Measurements from ENCODE around the gene EID3.
"Not testable (repeated sequence)": the region's sequence is repeated elsewhere in the genome, so short reads cannot be mapped to it uniquely, and the experiment has no call there.

The EID3 gene

DNA sequence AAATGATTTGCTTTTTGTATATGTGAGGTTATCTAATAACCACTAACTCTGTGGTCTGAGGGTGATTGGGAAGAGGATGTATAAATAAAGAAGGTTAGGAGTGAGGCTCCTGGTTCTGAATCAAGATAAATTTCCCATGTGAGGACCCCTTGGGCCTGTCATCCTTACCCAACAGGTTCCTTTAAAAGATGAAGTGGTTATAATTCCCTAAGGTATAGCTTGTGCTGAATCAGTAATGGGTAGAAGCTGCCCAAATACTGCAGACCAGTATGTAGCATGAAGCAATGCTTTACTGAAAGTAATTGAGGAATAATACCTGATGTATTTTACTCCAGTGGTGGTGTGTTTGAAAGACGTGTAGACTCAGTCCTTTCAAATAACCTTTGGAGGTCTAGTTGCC is 8.7 kb downstream of the EID3 start:
- DNase-seq (ENCODE audit: low read depth, low spot score), result no peak

DNA sequence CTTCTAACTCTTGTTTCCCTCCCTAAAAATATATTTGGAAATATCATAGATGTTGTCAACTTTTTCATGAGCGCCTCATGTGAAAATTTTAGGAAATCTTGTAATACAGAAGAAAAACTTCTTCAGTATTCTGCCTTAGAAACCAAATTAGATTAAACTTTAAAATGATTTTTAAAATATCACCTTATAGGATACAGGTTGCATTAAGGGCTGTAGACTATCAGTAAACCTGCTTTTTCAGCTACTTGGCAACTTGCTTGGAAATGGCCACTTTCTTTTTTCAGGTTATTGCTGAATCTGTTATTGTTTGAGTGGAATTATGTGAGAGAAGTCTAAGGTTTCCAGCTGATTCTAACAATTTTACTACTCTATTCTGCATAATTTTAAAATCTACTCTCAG is 9.1 kb downstream of the EID3 start:
- no peak for DNase-seq (ENCODE audit: low read depth, low spot score)

DNA sequence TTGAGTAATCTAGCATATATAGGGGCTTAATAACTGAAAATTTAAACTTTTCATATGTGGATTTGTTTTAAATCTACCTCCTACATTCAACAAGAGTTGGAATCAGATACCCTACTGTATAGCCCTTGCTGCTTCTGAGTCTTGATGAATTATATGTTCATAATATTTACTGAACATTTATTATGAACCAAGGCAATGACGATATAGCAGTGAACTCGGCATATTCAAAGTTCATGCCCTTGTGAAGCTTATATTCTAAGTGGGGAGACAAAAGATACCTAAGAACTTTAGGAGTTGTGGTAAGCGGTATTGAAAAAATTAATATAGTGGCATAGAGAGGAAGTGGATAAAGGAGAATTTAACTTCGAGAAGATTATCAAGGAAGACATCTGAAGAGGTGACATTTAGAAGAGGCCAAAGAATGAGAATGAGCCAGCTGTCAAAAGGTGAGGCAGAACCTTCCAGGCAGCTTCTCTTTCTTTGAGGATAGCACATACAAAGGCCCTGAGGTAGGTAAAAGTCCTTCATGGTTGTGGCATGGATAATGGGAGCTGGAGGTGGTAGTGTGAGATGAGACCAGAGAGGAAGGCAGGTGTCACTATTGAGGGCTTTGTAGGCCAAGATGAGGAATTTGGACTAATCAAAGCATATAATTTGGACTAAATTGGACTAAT is 10.2 kb downstream of the EID3 start:
- no peak for DNase-seq (ENCODE audit: low read depth, low spot score)

DNA sequence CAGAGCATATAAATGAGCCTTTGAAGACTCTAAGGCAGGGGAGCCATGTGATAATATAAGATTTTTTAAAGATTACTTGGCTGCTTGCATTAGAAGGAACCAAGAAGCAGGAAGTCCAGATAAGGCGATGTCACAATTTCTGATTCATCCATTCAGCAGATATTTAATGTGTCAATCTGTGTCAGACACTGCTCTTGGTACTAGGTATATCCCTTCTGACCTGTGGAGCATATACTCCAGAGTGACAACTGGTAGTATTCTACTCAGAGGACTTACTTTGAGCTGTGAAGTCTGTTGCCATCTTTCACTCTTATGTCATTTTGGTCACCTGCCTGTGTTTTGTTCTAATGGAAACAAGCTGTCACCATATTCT is 10.7 kb downstream of the EID3 start:
- DNase-seq (ENCODE audit: low read depth, low spot score), result no peak

DNA sequence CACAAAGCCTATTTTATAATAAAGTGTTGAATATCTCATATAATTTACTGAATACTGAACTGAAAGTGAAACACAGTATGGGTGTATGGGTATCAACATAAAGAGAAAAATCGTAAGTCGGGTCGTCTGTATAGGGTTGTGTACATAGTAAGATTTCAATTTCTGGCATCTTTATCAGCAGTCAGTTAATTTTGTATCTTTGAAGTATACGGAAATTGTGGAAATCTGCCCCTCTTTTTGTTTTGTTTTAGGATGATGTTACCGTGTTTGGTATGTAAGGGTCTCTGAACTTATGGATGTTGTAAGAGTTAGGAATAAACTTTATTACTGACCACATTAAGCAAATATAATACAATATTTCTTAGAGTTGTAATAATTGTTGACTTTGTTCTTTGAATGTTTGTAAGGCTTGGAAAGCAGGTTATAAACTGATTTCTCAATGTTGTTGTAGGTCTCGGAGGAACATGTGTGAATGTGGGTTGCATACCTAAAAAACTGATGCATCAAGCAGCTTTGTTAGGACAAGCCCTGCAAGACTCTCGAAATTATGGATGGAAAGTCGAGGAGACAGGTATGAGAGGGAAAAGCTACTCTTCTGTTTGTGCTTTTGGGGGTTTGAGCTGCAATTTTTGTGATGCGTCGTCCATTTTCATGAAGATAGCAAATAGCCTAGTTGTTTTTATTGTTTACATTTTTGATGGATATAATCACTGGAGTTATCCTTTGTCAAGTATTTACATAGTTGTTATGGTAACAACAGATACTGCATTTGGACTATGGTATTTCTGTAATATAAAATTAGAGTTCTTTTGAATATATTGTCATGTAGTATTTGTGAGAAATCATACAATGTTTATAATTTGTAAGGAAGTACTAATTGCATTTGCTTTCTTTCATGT is 12.0 kb downstream of the EID3 start:
- no peak for DNase-seq (ENCODE audit: low read depth, low spot score)

DNA sequence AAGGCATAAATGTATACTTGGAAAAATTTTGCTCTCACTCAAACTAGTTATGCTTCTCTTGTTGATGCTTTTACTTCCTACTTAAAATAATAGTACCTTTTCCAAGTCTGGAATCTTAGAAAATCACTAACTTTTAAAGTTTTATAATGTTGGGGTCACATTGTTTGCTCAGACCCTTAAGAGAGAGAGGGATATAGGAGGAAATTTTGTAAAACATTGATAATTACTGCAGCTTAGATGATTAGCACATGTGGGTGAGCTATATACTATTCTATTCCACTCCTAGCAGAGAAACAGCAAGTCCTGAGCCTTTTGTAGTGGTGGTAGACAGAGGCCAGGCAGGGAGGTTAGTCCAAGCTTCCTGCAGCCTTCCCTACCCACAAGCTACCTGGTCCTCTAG is 13.4 kb downstream of the EID3 start:
- no peak for DNase-seq (ENCODE audit: low read depth, low spot score)

DNA sequence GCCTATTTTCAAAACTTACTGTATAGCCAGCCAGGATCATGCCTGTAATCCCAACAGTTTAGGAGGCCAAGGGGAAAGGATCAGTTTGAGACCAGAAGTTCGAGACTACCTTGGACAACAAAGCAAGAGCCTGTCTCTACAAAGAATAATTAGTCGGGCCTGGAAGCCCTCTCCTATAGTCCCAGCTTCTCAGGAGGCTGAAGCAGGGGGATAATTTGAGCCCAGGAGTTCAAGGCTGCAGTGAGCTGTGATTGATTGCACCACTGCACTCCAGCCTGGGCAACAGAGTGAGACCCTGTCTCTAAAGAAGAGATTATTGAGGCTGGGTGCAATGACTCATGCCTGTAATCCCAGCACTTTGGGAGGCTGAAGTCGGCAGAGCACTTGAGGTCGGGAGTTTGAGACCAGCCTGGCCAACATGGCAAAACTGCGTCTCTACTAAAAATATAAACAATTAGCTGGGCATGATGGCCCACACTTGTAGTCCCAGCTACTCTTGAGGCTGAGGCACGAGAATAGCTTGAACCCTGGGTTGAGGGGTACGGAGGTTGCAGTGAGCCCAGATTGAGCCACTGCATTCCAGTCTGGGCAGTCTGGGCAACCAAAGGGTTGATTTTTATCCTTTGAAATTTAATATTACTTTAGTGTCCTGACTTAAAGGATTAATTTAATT is 14.1 kb downstream of the EID3 start:
- no peak for DNase-seq (ENCODE audit: low read depth, low spot score)

DNA sequence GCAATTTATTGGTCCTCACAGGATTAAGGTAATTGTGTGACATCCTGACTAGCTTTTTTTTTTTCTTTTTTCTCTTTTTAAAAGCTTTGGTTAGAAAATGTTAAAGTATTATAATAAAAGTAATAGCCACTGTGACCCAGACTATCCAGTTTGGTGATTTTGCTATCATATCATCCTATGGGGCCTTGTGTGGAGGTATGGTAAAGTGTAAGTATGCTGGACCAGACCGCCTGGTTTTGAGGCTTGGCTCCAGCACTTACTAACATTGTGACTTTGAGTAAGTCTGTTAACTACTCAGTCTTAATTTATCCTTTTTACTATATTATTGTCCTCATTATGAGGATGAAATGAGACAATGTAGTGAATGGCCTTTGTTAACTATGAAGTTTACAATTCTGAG is 15.5 kb downstream of the EID3 start:
- no peak for DNase-seq (ENCODE audit: low read depth, low spot score)

DNA sequence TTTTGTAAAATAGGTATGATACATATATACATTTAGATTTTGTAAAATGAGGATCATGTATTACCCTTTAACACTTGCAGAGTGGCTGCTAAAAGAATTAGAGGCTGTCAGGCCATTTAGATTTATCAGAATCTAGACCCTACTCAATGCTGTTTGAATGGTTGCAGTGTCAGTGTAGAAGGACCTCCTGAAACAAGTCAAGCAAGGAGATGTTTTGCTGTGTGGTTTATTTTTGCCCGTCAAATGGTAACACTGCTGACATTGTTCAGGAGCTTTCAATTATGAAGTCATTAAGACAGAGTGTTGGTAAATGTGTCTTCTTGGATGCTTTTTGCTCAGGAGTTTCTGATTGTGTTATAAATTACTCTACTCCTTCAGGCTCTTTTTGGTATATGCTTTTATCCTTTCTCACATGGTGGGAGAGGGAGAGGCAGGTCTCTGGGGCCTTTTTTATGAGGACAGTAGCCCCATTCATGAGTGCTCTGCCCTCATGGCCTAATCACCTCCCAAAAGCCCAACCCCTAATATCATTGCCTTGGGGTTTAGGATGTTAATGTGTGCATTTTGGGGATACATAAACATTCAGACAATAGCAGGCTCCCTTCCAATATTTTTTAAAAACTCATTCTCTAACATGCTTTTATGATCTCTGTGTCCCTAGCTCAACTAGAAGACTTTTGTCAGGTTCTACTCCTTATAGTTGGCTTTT is 16.5 kb downstream of the EID3 start:
- DNase-seq (ENCODE audit: low read depth, low spot score), result no peak

DNA sequence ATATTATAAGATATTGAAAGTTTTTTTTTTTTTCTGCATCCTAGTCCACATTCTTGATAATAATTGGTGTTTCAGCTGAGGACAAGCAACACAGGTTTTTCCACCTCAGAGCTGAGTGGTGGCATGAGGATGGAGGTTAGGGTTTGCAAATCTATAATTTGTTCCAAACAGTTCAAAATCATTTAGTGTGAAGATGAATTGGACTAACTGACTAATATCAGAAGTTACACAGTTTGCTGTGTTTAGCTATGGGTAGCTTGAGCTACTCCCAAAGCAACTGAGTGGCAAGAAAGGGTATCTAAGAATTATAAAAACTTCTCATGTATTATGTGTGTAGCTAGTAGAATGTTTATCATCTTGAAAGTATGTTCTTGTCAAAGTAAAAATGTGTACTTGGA is 17.1 kb downstream of the EID3 start:
- DNase-seq (ENCODE audit: low read depth, low spot score), result no peak

DNA sequence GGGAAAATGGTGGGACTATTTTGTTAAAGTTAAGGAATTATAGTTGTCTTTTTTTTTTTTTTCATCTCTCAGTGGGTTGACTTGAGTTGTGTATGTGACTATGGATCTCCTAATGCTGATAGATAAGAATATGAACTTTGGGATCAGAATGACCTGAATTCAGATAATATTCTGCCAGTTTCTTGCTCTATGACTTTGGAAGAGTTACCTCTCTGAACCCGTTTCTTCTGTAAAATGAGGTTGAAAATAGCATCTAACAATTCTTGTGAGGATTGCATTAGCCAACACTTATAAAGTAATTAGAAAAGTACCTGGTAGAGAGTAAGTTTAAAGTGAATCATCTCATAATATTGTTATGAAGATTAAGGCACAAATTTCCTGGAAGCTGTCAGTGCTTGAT is 18.4 kb downstream of the EID3 start:
- DNase-seq (ENCODE audit: low read depth, low spot score), result no peak

DNA sequence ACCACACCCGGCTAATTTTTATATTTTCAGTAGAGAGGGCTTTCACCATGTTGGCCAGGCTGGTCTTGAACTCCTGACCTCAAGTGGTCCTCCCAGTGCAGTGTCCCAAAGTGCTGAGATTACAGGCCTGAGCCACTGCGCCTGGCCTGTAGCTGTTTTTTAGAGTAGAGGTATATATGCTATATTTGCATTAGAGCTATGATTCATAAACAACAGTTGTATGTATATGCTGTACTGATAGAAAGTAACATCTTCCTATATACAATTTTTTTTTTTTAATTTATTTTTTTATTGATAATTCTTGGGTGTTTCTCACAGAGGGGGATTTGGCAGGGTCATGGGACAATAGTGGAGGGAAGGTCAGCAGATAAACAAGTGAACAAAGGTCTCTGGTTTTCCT is 19.0 kb downstream of the EID3 start:
- DNase-seq (ENCODE audit: low read depth, low spot score), result not testable (repeated sequence)

DNA sequence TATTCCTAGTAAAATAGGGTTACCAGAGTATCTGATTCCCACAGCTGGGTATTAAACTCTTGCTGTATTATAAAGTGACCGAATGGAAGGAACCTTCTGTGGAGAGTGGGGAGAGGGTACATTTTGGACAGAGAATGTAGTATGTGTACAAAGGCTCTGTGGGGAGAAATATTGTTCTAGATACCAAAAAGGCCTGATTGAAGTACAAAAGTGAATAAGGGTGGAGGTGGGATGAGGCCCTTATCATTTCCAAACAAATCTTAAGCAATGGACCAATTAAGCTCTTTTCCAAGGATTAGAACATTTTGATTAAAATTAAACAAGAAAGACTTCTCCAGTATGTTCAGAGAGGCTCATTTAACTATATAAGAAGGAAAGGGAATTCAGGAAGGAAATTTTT is 20.4 kb downstream of the EID3 start:
- no peak for DNase-seq (ENCODE audit: low read depth, low spot score)

DNA sequence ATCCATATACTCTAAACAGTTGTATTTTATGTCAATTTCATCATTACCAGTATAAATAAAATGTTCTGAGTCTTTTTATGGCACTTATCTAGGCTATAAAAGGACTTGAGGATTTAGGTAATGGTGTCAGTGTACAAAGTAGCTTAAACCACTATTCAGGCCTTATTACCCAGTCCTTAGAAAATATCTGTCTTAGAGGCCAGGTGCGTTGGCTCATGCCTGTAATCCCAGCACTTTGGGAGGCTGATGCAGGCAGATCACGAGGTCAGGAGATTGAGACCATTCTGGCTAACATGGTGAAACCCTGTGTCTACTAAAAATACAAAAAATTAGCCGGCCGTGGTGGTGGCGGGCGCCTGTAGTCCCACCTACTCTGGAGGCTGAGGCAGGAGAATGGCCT is 24.7 kb downstream of the EID3 start:
- DNase-seq (ENCODE audit: low read depth, low spot score), result not testable (repeated sequence)

DNA sequence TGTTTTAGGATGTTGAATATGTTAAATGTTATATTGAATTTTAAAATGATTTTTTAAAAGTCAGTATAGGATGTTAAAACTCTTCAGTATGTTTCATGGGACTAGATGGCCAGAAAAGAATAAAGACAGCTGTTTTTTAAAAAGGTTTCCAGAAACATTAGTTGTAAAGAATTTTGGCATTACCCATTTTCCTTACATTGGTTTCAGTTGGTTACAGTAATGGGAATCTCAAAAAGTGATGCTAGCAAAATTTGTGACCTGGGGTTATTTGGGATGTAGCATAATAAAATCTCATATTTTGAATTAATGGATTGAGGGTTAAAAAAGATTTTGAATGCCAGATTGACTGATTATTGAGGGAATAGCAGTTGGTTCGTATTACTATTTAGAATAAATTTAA is 25.3 kb downstream of the EID3 start:
- DNase-seq (ENCODE audit: low read depth, low spot score), result no peak

DNA sequence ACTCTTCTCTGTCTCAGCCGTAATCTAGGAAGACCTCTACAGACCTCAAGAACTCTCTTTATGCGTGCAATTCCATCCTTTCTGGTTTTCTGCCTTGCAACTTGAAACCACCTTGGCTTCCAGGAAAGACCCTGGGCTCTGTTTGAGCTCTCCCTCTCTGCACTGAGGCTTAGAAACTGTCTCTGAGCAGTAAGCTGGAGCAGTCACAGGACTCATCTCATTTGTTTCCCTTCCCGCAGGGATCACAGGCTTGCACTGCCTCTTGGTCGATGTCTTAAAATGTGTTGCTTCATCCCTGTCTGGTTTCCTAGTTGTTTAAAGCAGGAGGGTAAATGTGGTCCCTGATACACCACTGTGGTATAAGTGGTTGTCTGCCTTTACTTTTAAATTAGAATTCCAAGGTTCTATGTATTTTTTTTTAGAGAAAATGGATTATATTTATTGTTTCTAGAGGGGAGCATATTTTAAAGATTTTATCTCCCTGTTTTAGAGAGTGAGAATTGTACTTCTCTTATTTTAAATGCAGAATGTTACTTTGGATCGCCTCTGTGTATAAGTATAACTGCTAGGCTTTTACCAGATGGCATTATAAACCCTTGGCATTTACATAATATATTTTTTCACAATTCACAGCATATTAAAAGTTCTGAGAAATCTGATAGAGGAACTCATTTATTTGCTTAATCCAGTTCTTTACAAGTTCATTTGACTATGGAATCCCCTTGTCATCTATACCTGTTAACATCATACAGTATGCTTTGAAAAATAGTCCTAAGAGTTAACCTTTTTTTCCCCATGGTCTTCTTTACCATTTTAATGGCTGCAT is 26.4 kb downstream of the EID3 start:
- no peak for DNase-seq (ENCODE audit: low read depth, low spot score)

DNA sequence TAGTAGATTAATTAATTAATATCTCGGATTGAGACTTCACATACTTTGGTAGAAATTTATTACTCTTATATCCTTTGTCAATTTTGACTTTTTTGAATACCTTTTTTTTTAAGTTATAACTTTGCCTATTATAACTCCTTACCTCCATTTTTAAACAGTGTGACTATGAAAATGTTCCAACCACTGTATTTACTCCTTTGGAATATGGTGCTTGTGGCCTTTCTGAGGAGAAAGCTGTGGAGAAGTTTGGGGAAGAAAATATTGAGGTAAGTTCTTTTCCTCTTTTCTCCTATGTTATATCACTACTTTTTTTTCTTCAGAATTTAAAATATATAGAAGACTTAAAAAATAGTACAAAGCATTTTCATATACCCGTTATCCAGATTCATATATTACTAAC is 27.8 kb downstream of the EID3 start:
- DNase-seq (ENCODE audit: low read depth, low spot score), result no peak

DNA sequence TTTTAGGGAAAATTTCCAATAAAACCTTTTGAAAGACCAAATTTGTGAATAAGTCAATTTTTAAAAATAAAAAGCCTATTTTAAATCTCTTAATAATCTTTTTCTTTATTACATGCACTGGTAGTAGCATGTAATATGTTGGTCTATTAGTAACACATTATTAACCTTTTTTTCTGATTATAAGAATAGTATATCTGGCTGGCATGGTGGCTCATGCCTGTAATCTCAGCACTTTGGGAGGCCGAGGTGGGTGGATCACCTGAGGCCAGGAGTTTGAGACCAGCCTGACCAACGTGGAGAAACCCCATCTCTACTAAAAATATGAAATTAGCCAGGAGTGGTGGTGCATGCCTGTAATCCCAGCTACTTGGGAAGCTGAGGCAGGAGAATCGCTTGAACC is 28.7 kb downstream of the EID3 start:
- DNase-seq (ENCODE audit: low read depth, low spot score), result not testable (repeated sequence)

DNA sequence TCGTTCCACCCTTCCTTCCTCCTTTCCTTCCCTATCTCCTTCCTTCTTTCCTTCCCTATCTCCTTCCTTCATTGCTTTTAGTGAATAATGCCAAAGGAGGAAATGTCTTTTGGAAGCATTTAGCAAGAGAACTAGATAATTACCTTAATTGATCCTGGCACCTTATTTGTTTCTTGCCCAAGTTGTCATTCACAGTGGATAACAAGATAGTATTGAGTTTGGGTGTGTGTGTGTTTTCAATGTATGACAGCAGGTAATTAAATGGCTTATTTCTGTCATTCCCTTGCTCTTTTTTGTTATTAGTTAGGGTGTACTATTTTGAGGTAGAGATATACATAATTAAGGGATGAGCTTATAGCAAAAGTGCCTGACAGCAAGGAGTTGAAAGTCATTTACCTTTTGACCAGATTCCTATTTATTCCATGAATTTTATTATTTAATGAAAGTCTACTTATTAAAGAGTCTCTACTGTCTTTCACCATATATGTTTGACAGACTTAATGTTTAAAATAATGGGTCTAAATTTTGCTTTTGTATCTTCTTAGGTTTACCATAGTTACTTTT is 30.2 kb downstream of the EID3 start:
- DNase-seq (ENCODE audit: low read depth, low spot score), result no peak

DNA sequence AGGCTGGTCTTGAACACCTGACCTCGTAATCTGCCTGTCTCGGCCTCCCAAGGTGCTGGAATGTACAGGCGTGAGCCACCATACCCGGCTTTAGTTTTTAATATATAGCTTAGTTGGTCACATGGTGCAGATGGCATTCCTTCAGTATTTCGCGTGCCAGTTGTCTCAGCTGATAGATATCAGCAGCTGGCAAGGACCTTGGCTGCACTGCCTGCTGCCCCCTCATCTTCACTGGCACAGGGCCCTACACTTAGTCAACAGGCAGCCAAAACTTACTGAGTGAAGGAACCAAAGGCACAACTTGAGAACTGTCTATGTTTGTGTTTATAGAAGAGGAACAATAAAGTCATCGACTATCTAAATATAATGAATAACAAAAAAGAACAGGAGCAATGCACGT is 31.0 kb downstream of the EID3 start:
- DNase-seq (ENCODE audit: low read depth, low spot score), result no peak

DNA sequence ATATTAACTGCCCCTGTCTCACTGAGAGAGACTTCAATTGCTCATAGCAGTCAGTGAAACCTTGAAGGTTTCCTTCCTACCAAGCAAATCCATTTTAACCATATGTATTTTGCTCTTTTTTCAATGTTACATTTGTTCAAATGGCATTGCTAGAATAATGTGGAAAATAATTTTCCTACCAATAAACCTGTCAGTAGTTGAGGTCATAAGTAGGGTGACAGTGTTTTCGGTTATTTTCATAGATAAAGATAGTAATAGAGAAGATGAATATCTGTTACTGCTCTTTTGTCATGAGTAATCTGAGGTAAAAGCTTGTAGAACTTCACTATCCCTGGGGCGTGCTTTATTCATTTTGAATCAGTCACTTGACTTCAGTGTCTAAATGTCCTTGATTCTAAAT is 32.6 kb downstream of the EID3 start:
- DNase-seq (ENCODE audit: low read depth, low spot score), result no peak

All from smooth muscle cell of the brain vasculature (primary cell).